SIG-M5 treated with dmso at 0.1 percent for 504 hours (cell line): ENCODE measurements around the gene PDZD4.

Experiments used
- DNase-seq: peaks from one replicate; lab custom pipeline; 2025; ENCODE audit not compliant: unreplicated experiment; lab: John Stamatoyannopoulos, UW

Gene PDZD4

GRCh38 chrX:153867671-153868070 lies 37.3 kb upstream of the PDZD4 start:
- DNase-seq, result no peak

GRCh38 chrX:153867139-153867538 lies 36.8 kb upstream of the PDZD4 start:
- no peak for DNase-seq

GRCh38 chrX:153866302-153867019 lies 36.1 kb upstream of the PDZD4 start:
- DNase-seq, result no peak

- no peak for DNase-seq
Observed at GRCh38 chrX:153865685-153866084, 35.3 kb upstream of the PDZD4 start.

GRCh38 chrX:153865321-153865580 lies 34.9 kb upstream of the PDZD4 start:
- DNase-seq, result no peak

GRCh38 chrX:153864561-153865320 lies 34.4 kb upstream of the PDZD4 start:
- DNase-seq, result no peak

GRCh38 chrX:153864101-153864500 lies 33.8 kb upstream of the PDZD4 start:
- DNase-seq, result no peak

GRCh38 chrX:153863251-153863991 lies 33.1 kb upstream of the PDZD4 start:
- no peak for DNase-seq

GRCh38 chrX:153862369-153863250 lies 32.3 kb upstream of the PDZD4 start:
- DNase-seq, result no peak

GRCh38 chrX:153861733-153862310 lies 31.5 kb upstream of the PDZD4 start:
- DNase-seq, result no peak

- DNase-seq, result no peak
Observed at GRCh38 chrX:153861151-153861550, 30.8 kb upstream of the PDZD4 start.

- DNase-seq, result no peak
Observed at GRCh38 chrX:153857348-153857903, 27.1 kb upstream of the PDZD4 start.

- DNase-seq, result no peak
Observed at GRCh38 chrX:153854702-153855101, 24.4 kb upstream of the PDZD4 start.

- no peak for DNase-seq
Observed at GRCh38 chrX:153853902-153854267, 23.5 kb upstream of the PDZD4 start.

GRCh38 chrX:153853180-153853901 lies 23.0 kb upstream of the PDZD4 start:
- DNase-seq, result no peak

- DNase-seq, result no peak
Observed at GRCh38 chrX:153851981-153852380, 21.6 kb upstream of the PDZD4 start.

- DNase-seq, result no peak
Observed at GRCh38 chrX:153848325-153848724, 18.0 kb upstream of the PDZD4 start.

- no peak for DNase-seq
Observed at GRCh38 chrX:153845842-153846241, 15.5 kb upstream of the PDZD4 start.

- no peak for DNase-seq
Observed at GRCh38 chrX:153845195-153845594, 14.9 kb upstream of the PDZD4 start.

- DNase-seq, result no peak
Observed at GRCh38 chrX:153844509-153845082, 14.3 kb upstream of the PDZD4 start.
